Ovary (tissue), 9 donors: Measurements from ENCODE around the gene EBF3. TPM values are rescaled to one million over a fixed set of nuclear protein-coding genes. Genes with fewer than 3 reads are reported as not detected.

Source experiments
- DNase-seq, 5 donors: peaks; one replicate each; pipeline ENCODE4 v3.0.0-alpha.2; 2019 to 2020
- H3K27ac ChIP-seq, 2 donors: fragments of 200-600 bp; one replicate each; pipeline versions ENCODE4 v1.5.1 to v1.8.0; 2019 to 2022
- H3K27me3 ChIP-seq: fragments of 200-600 bp; one replicate; pipeline ENCODE4 v1.8.0; 2022
- H3K36me3 ChIP-seq: fragments of 200-600 bp; sonication (generic); one replicate; pipeline ENCODE4 v1.5.1; 2019
- H3K4me1 ChIP-seq: one replicate; pipeline ENCODE4 v1.8.1; 2013; ENCODE audit warnings: mild to moderate bottlenecking, moderate library complexity; ENCODE audit not compliant: insufficient read depth
- H3K4me3 ChIP-seq: fragments of 200-600 bp; sonication (generic); one replicate; pipeline ENCODE4 v1.5.1; 2017
- H3K9me3 ChIP-seq, 2 donors: fragments of 200-600 bp in 1 of 2; sonication (generic) in 1 of 2; one replicate each; pipeline versions ENCODE4 v1.5.1 to v1.8.1; 2013 to 2019; ENCODE audit warnings: mild to moderate bottlenecking in 1 of 2, moderate library complexity in 1 of 2
- EP300 ChIP-seq: sonication (generic); formaldehyde crosslinking; IDR thresholded peaks from one replicate; pipeline ENCODE4 v1.6.1; 2017; ENCODE audit warnings: antibody characterized with exemption
- POLR2A ChIP-seq: fragments of 450-650 bp; IDR thresholded peaks from one replicate; pipeline ENCODE4 v1.6.1; 2017; ENCODE audit warnings: antibody characterized with exemption, mild to moderate bottlenecking, moderate library complexity
- WGBS, 3 donors: extraction: QIAGEN DNeasy Blood & Tissue Kit in 1 of 3; methylation state at CpG; one replicate each; pipeline versions ENCODE4 v1.1.5 to v1.1.7; 2013 to 2017; 5-methylcytosine and 5-hydroxymethylcytosine counted together
- intact Hi-C, 4 donors: fragments of 100-400 bp; cut with DNase I; formaldehyde crosslinking; loops; one replicate each; pipeline versions ENCODE4 v1.11.0 to v1.15.1; 2022 to 2023
- polyA plus RNA-seq, 2 donors: library from polyadenylated mRNA; stranded (reverse); fragments of 200-250 nt in 1 of 2; fragments of 350-450 nt in 1 of 2; fragmentation: Illumina TruSeq in 1 of 2; extraction: RNeasy Lipid Tissue Mini Kit (QIAGEN cat#74804) in 1 of 2; gene quantifications; one replicate each; pipeline ENCODE4 v1.2.3, GENCODE V29; 2013 to 2014
- total RNA-seq, 7 donors: library from RNA; depleted of rRNA in 2 of 7; stranded (reverse); fragments of >200 nt in 2 of 7; fragmentation: NEBNext Ultra II Directional in 3 of 7; extraction: Animal tissue kit (Norgen Biotek cat#: 25700) in 3 of 7; gene quantifications; one replicate each; pipeline versions ENCODE4 v1.1.0 to v1.2.4, GENCODE V29; 2016 to 2023
- TF ChIP-seq, protein P1 (sequence below), 3 donors: fragments of 450-650 bp in 2 of 3; fragments of 200-600 bp in 1 of 3; IDR thresholded peaks; one replicate each; pipeline versions ENCODE4 v1.5.1 to v1.8.0; 2016 to 2022; ENCODE audit warnings: antibody characterized with exemption in 3 of 3, mild to moderate bottlenecking in 1 of 3
- donor health status: DM: no; HTN: no; CAD: no; lungs with moderate emphysema.
- donor health status: DM: no; HTN: no; CAD: no.
- donor health status: Bipolar disorder and iron deficiency.
- donor health status: DM: yes; HTN: yes; CAD: no.
- donor health status: DM: no; HTN: no; CAD: no.
- donor health status: DM: yes; HTN: yes; CAD: no.

The EBF3 gene
- total and polyA plus RNA-seq, 9 donors = 0.15 to 3.6 (median 0.79) TPM

DNA sequence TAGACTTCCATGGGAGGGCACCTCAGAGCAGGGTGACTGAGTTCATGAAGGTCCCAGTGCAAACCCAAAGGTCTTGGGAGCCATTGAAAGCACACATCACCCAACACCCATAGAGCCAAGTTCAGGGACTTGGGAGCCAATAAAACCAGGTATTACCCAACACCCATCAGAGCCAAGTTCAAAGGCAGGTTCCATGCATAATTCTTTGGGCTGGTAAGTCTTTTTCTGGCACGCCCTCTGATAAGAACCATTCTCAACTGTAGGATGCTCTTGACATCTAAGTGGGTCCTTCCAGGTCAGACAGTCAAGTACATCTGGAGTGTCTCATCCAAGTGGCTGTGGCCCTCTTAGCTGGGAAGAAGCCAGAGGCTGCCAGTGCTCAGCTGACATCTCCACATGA, 63.2 kb downstream of the EBF3 start:
- Histone ChIP-seq H3K9me3 (no peaks in the 10 kb centered on the region), H3K36me3 (no peaks in the 10 kb centered on the region), H3K4me3 (no peak overlapping the region), H3K27me3 (no peaks in the 10 kb centered on the region), H3K27ac (no peak overlapping the region), H3K4me1 (no peaks in the 10 kb centered on the region)
- intact Hi-C loops = no loop called here
- 83 to 88% (median 87%) methylated on average over 1 of the region's 1 CpG for WGBS, 3 donors
- DNase-seq = no peak
- no peak for TF ChIP-seq POLR2A
- TF ChIP-seq, protein P1, sequence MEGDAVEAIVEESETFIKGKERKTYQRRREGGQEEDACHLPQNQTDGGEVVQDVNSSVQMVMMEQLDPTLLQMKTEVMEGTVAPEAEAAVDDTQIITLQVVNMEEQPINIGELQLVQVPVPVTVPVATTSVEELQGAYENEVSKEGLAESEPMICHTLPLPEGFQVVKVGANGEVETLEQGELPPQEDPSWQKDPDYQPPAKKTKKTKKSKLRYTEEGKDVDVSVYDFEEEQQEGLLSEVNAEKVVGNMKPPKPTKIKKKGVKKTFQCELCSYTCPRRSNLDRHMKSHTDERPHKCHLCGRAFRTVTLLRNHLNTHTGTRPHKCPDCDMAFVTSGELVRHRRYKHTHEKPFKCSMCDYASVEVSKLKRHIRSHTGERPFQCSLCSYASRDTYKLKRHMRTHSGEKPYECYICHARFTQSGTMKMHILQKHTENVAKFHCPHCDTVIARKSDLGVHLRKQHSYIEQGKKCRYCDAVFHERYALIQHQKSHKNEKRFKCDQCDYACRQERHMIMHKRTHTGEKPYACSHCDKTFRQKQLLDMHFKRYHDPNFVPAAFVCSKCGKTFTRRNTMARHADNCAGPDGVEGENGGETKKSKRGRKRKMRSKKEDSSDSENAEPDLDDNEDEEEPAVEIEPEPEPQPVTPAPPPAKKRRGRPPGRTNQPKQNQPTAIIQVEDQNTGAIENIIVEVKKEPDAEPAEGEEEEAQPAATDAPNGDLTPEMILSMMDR (IDR thresholded peaks at IDR 0.05) = no peak
- no peak for TF ChIP-seq EP300

DNA sequence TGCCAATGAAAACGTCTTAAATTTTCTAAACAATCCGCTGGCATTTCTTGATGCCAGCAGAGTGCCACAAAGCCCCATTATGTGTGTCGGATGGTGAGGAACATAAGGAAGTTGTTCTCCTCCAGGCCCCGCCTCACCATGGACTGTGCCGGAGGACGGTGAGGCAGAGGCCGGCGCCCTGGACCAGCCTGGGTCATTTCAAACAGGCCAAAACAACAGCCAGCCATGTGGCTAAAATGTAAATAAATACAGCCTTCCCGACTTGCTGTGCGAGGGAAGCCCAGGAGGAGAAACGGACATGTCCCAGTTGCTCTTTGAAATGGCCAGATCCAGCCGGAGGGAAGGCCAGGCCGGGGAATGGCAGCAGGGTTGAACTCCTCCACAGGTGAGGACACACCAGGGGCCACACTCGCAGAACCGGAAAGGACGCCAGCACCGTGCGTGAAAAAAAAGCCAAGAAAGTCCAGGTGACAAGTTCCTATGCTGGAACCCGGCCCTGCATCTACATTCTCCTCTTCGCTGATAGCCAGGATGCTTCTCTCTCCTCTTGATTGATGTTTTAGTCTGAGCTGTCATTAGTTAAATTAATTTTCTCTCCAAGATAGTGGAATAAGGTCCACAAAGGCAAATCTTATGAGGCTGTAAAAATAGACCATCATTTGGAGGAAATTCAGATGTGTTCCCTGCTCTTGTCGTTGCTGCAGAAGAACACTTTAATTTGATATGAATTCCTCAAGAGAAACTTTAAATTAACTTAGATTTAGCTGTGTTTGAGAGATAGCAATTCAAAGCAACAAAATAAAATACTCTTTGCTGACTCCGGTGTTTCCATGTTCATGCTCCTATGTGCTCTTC, 64.6 kb downstream of the EBF3 start:
- Histone ChIP-seq H3K27ac (no peak overlapping the region), H3K27me3 (no peaks in the 10 kb centered on the region), H3K36me3 (no peaks in the 10 kb centered on the region), H3K9me3 (no peaks in the 10 kb centered on the region), H3K4me3 (no peak overlapping the region), H3K4me1 (no peaks in the 10 kb centered on the region)
- 26 to 64% (median 58%) methylated on average over 22 of the region's 22 CpGs for WGBS, 3 donors
- intact Hi-C loops = no loop called here
- DNase-seq = no peak
- TF ChIP-seq, protein P1 (IDR thresholded peaks at IDR 0.05) = no peak
- no peak for TF ChIP-seq EP300
- no peak for TF ChIP-seq POLR2A

DNA sequence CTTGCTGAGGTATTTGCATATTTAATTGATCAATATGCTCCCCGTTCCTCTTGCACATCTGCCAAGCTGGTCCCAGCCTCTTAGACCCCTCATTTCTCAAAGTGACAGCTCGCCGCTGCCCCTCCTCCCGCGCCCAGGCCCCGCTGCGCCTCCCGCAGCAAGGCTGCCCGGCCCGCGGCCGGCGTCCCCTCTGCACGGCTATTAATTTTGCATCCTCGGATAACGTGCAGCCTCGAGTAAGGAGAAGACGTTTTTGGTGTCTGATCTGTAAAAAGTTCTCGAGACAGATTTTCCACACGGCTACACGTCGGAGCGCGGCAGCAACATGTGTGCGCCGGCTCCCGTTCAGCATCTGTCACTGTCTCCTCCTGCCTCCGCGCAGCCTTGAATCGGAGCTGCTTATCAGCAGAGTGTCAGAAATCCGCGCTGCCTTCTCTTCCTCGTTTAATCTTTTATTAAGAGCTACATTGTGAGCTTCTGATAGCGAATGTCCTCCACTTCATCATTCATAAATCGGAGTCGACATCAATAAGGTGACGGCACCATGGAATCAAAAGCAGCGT, 65.3 kb downstream of the EBF3 start:
- 4 to 23% (median 13%) methylated on average over 38 of the region's 38 CpGs for WGBS, 3 donors
- no peaks in the 10 kb centered on the region for H3K9me3 ChIP-seq
- no peak overlapping the region for H3K27ac ChIP-seq
- H3K4me3 ChIP-seq = no peak overlapping the region
- intact Hi-C loops = no loop called here
- TF ChIP-seq POLR2A (no peak), EP300 (no peak)
- TF ChIP-seq, protein P1 (IDR thresholded peaks at IDR 0.05) = no peak
- H3K27me3 ChIP-seq = no peaks in the 10 kb centered on the region
- H3K4me1 ChIP-seq = no peaks in the 10 kb centered on the region
- no peak for DNase-seq
- H3K36me3 ChIP-seq = no peaks in the 10 kb centered on the region

DNA sequence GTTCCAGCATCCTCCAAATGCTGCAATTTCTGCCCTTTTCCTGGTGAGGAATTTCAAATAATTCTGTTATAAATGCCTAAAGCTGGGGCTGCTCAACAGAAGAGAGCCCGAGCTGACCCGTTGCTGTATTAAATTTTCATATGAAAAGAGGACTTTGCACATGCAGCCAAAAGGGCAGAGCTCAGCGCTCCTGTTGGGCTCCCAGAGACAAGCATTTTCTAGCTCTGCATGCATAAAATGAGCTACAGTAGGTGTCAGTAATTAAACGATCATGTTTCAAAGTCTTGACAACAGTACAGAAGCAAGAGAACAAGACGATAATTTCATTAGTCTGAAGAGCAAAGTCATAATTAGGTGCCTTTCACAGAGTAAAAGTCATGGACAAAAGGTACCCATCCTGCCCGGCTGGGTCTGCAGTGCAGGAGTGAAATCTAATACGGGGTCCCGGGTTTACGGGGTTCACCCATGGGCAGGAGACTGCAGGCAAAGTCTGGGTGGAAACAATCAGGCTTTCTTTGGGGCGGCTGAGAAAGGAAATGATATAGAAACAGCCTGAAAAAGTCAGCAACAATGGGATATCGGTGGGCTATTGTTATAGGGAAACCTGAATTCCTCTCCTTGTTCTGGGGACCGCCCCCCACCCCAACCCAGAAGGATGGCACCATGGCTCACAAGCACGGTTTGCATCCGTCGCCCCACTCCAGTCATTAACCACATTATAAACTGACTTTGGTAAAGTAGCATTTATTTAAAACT, 66.0 kb downstream of the EBF3 start:
- H3K4me3 ChIP-seq = no peak overlapping the region
- intact Hi-C loops = no loop called here

More for the DNA sequence above, 66.0 kb downstream of the EBF3 start:
- Histone ChIP-seq H3K9me3 (no peaks in the 10 kb centered on the region), H3K27me3 (no peaks in the 10 kb centered on the region), H3K4me1 (no peaks in the 10 kb centered on the region), H3K36me3 (no peaks in the 10 kb centered on the region), H3K27ac (no peak overlapping the region)
- no peak for TF ChIP-seq EP300
- no peak for TF ChIP-seq POLR2A
- TF ChIP-seq, protein P1 (IDR thresholded peaks at IDR 0.05) = no peak
- WGBS, 3 donors = 28 to 47% (median 46%) methylated on average over 15 of the region's 15 CpGs
- no peak for DNase-seq
